Lung (tissue), 12 donors: ENCODE data around the gene MT3. TPM values are rescaled to one million over a fixed set of nuclear protein-coding genes. Genes with fewer than 3 reads are reported as not detected.

Source experiments
- ATAC-seq: fragments of 200-7000 bp; cut with Tn5 transposase; one replicate; pipeline ENCODE4 v1.9.1; 2020; ENCODE audit warnings: moderate number of reproducible peaks; ENCODE audit not compliant: insufficient read depth, low FRiP score
- DNase-seq, 3 donors: peaks; one replicate each; pipeline ENCODE4 v3.0.0-alpha.2; 2013 to 2017
- H3K27ac ChIP-seq, 2 donors: one replicate each; pipeline ENCODE4 v1.5.1; 2013; ENCODE audit warnings: mild to moderate bottlenecking in 2 of 2, moderate library complexity in 2 of 2, control low read depth in 1 of 2, inconsistent platforms in 1 of 2, low read depth in 1 of 2, low read length in 1 of 2
- H3K27me3 ChIP-seq, 3 donors: one replicate each; pipeline ENCODE4 v1.5.1; 2013; ENCODE audit warnings: low read length in 2 of 3; ENCODE audit not compliant: control insufficient read depth in 3 of 3, insufficient read depth in 3 of 3
- H3K36me3 ChIP-seq, 4 donors: one replicate each; pipeline ENCODE4 v1.5.1; 2013; ENCODE audit warnings: low read length in 4 of 4, mild to moderate bottlenecking in 1 of 4, moderate library complexity in 1 of 4; ENCODE audit not compliant: control insufficient read depth in 4 of 4, insufficient read depth in 4 of 4
- H3K4me1 ChIP-seq, 5 donors: one replicate each; pipeline ENCODE4 v1.5.1; 2013; ENCODE audit warnings: low read length in 5 of 5, mild to moderate bottlenecking in 2 of 5, moderate library complexity in 1 of 5; ENCODE audit not compliant: control insufficient read depth in 5 of 5, insufficient read depth in 5 of 5
- H3K4me3 ChIP-seq: one replicate; pipeline ENCODE4 v1.5.1; 2013; ENCODE audit warnings: mild to moderate bottlenecking, control low read depth, moderate library complexity
- H3K9ac ChIP-seq, 2 donors: one replicate each; pipeline ENCODE4 v1.5.1; 2013; ENCODE audit warnings: low read length in 2 of 2, control low read depth in 1 of 2; ENCODE audit not compliant: insufficient read depth in 1 of 2
- H3K9me3 ChIP-seq, 4 donors: one replicate each; pipeline ENCODE4 v1.5.1; 2013; ENCODE audit warnings: low read length in 3 of 4, mild to moderate bottlenecking in 1 of 4, moderate library complexity in 1 of 4; ENCODE audit not compliant: control insufficient read depth in 4 of 4, insufficient read depth in 3 of 4
- WGBS, 2 donors: extraction: QIAGEN DNeasy Blood & Tissue Kit; methylation state at CpG; one replicate each; pipeline ENCODE4 v1.1.7; 2013; 5-methylcytosine and 5-hydroxymethylcytosine counted together
- polyA plus RNA-seq, 2 donors: library from polyadenylated mRNA; stranded (reverse); fragments of 200-250 nt; gene quantifications; one replicate each; pipeline ENCODE4 v1.2.1, GENCODE V29; 2013
- total RNA-seq, 2 donors: library from RNA; depleted of rRNA in 1 of 2; stranded (reverse); fragments of >200 nt in 1 of 2; gene quantifications; one replicate each; pipeline ENCODE4 v1.2.1, GENCODE V29; 2014 to 2021
- TF ChIP-seq, protein P1 (sequence below): IDR thresholded peaks from 2 replicates; pipeline ENCODE4 v1.5.1; 2012; ENCODE audit warnings: mild to moderate bottlenecking; ENCODE audit errors: control extremely low read depth, extremely low read depth
- donor health status: control.
- donor health status: control.
- donor health status: Bipolar disorder and iron deficiency.
- donor health status: healthy.
- donor health status: DM: yes; HTN: yes; CAD: no.

Gene MT3
- total and polyA plus RNA-seq, 4 donors: 1.3 to 4.4 TPM; not detected in 2

GRCh38 chr16:56639045-56639444, 49.7 kb downstream of the MT3 start:
- no peak for ATAC-seq
- peaks cover 0 to 17% (median 5%) of the 10 kb centered on the region in 5 donors for H3K4me1 ChIP-seq
- DNase-seq: no peak
- peaks cover 0 to 94% (median 92%) of the 10 kb centered on the region in 3 donors for H3K27me3 ChIP-seq
- peaks cover 0 to 8% (median 0%) of the 10 kb centered on the region in 4 donors for H3K9me3 ChIP-seq
- no peak overlapping the region for H3K9ac ChIP-seq
- no peaks in the 10 kb centered on the region for H3K36me3 ChIP-seq
- no peak overlapping the region for H3K27ac ChIP-seq
- 53 to 73% methylated on average over 1 of the region's 1 CpG for WGBS, 2 donors
- no peak overlapping the region for H3K4me3 ChIP-seq
- TF ChIP-seq, protein P1, sequence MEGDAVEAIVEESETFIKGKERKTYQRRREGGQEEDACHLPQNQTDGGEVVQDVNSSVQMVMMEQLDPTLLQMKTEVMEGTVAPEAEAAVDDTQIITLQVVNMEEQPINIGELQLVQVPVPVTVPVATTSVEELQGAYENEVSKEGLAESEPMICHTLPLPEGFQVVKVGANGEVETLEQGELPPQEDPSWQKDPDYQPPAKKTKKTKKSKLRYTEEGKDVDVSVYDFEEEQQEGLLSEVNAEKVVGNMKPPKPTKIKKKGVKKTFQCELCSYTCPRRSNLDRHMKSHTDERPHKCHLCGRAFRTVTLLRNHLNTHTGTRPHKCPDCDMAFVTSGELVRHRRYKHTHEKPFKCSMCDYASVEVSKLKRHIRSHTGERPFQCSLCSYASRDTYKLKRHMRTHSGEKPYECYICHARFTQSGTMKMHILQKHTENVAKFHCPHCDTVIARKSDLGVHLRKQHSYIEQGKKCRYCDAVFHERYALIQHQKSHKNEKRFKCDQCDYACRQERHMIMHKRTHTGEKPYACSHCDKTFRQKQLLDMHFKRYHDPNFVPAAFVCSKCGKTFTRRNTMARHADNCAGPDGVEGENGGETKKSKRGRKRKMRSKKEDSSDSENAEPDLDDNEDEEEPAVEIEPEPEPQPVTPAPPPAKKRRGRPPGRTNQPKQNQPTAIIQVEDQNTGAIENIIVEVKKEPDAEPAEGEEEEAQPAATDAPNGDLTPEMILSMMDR: no peak

DNA sequence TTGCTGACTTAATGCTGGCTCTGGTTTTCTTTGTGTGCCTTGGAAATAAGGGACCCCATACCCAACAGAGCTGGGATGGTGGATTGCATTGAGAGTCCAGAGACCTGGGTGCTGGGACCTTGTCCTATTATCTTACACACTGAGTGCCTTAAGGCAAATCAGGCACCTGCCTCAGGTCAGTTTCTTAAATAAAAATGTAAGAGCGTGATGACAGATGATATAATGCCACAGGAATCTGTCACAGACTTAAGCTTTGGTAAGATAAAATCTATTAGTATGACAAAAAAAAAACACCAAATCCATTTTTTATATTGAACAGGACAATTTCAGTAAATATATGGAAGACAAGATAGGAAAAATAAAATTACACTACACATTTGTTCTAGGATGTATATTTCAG, 50.7 kb downstream of the MT3 start:
- Histone ChIP-seq H3K9me3 (peaks cover 0 to 6% (median 0%) of the 10 kb centered on the region in 4 donors), H3K36me3 (no peaks in the 10 kb centered on the region), H3K9ac (no peak overlapping the region), H3K27me3 (peaks cover 0 to 94% (median 92%) of the 10 kb centered on the region in 3 donors), H3K4me1 (peaks cover 0 to 15% (median 5%) of the 10 kb centered on the region in 5 donors), H3K27ac (no peak overlapping the region), H3K4me3 (no peak overlapping the region)
- WGBS, 2 donors: 91% methylated on average over 1 of the region's 1 CpG
- TF ChIP-seq, protein P1: no peak
- DNase-seq (no peak), ATAC-seq (no peak)

Other genes with a start within 250 kb of the MT3 start
- 10 to 100 TPM; 79.4 to 86.1 TPM for gene AMFR, start 164.0 kb upstream of the MT3 start, total RNA-seq
- 10 to 100 TPM; 39.5 to 43.1 TPM for gene AMFR, start 164.0 kb upstream of the MT3 start, polyA plus RNA-seq
- gene NUDT21, start 138.2 kb upstream of the MT3 start, total RNA-seq: 10 to 100 TPM; 84.8 to 91.0 TPM
- 10 to 100 TPM; 30.9 to 36.1 TPM for gene NUDT21, start 138.2 kb upstream of the MT3 start, polyA plus RNA-seq
- gene OGFOD1, start 138.0 kb upstream of the MT3 start, total RNA-seq: 10 to 100 TPM; 32.4 to 36.1 TPM
- 10 to 100 TPM in 1 of 2 donors, 1 to 10 TPM in 1; 9.1 to 26.6 TPM for gene OGFOD1, start 138.0 kb upstream of the MT3 start, polyA plus RNA-seq
- 10 to 100 TPM; 37.5 to 70.0 TPM for gene BBS2, start 69.5 kb upstream of the MT3 start, total RNA-seq
- 10 to 100 TPM; 14.0 to 28.6 TPM for gene BBS2, start 69.5 kb upstream of the MT3 start, polyA plus RNA-seq
- not detected for gene MT4, start 24.5 kb upstream of the MT3 start, total RNA-seq
- gene MT4, start 24.5 kb upstream of the MT3 start, polyA plus RNA-seq: not detected
- gene MT2A, start 19.1 kb downstream of the MT3 start, total RNA-seq: 100 to 1,000 TPM in 1 of 2 donors, 10 to 100 TPM in 1; 17.6 to 521 TPM
- gene MT2A, start 19.1 kb downstream of the MT3 start, polyA plus RNA-seq: 1,000 to 10,000 TPM in 1 of 2 donors, 100 to 1,000 TPM in 1; 903 to 1,104 TPM
- 100 to 1,000 TPM in 1 of 2 donors, 10 to 100 TPM in 1; 22.1 to 251 TPM for gene MT1E, start 36.3 kb downstream of the MT3 start, total RNA-seq
- gene MT1E, start 36.3 kb downstream of the MT3 start, polyA plus RNA-seq: 100 to 1,000 TPM in 1 of 2 donors, 10 to 100 TPM in 1; 66.9 to 746 TPM
- 10 to 100 TPM in 1 of 2 donors, under 1 TPM in 1; 0.88 to 51.9 TPM for gene MT1M, start 43.1 kb downstream of the MT3 start, total RNA-seq
- gene MT1M, start 43.1 kb downstream of the MT3 start, polyA plus RNA-seq: 100 to 1,000 TPM in 1 of 2 donors, 10 to 100 TPM in 1; 35.2 to 251 TPM
- gene MT1A, start 49.1 kb downstream of the MT3 start, total RNA-seq: 10 to 100 TPM in 1 of 2 donors, 1 to 10 TPM in 1; 1.1 to 36.2 TPM
- gene MT1A, start 49.1 kb downstream of the MT3 start, polyA plus RNA-seq: 100 to 1,000 TPM in 1 of 2 donors, 10 to 100 TPM in 1; 66.7 to 438 TPM
- not detected for gene MT1B, start 62.4 kb downstream of the MT3 start, total RNA-seq
- gene MT1B, start 62.4 kb downstream of the MT3 start, polyA plus RNA-seq: not detected
- gene MT1F, start 68.4 kb downstream of the MT3 start, total RNA-seq: 10 to 100 TPM in 1 of 2 donors, 1 to 10 TPM in 1; 3.6 to 30.9 TPM
- gene MT1F, start 68.4 kb downstream of the MT3 start, polyA plus RNA-seq: 10 to 100 TPM; 10.9 to 42.0 TPM
- gene MT1G, start 78.5 kb downstream of the MT3 start, total RNA-seq: 10 to 100 TPM in 1 of 2 donors, 1 to 10 TPM in 1; 3.5 to 38.1 TPM
- 100 to 1,000 TPM; 118 to 140 TPM for gene MT1G, start 78.5 kb downstream of the MT3 start, polyA plus RNA-seq
- gene MT1H, start 80.3 kb downstream of the MT3 start, total RNA-seq: 1 to 10 TPM in 1 of 2 donors, not detected in 1; 4.4 TPM
- 10 to 100 TPM in 1 of 2 donors, 1 to 10 TPM in 1; 1.9 to 10.3 TPM for gene MT1H, start 80.3 kb downstream of the MT3 start, polyA plus RNA-seq
- gene MT1X, start 92.9 kb downstream of the MT3 start, total RNA-seq: 100 to 1,000 TPM in 1 of 2 donors, 10 to 100 TPM in 1; 39.3 to 248 TPM
- gene MT1X, start 92.9 kb downstream of the MT3 start, polyA plus RNA-seq: 100 to 1,000 TPM; 364 to 989 TPM
- 10 to 100 TPM; 58.5 to 59.9 TPM for gene NUP93, start 140.6 kb downstream of the MT3 start, total RNA-seq
- gene NUP93, start 140.6 kb downstream of the MT3 start, polyA plus RNA-seq: 10 to 100 TPM; 27.4 to 43.9 TPM